ENCODE data around the gene TPBGL. TPM values are rescaled to one million over a fixed set of nuclear protein-coding genes. Genes with fewer than 3 reads are reported as not detected.

TPBGL gene
- total RNA-seq, 1 experiment from 2014 or later: 0.41 TPM

GRCh38 chr11:75223954-75224643 lies 16.5 kb upstream of the TPBGL start:
- POLR2A ChIA-PET (ENCODE audit: low non-redundant PET): interaction anchor here (0.6 kb wide), 1 partner anchor 142 kb away, joined by 4 read pairs; no protein-coding TSS in a partner anchor

GRCh38 chr11:75225794-75226193 lies 14.8 kb upstream of the TPBGL start:
- Histone ChIP-seq H3K36me3 (ENCODE audit: insufficient read depth, low read length, poor library complexity, severe bottlenecking) (no peaks in the 10 kb centered on the region), H3K4me1 (ENCODE audit: insufficient read depth, low read length, poor library complexity, severe bottlenecking) (no peaks in the 10 kb centered on the region), H3K27me3 (replicated peaks; ENCODE audit: insufficient read depth, low read depth, low read length, poor library complexity) (no peaks in the 10 kb centered on the region), H3K4me3 (ENCODE audit: low read depth, low read length, poor library complexity, severe bottlenecking) (no peak overlapping the region), H3K9me3 (ENCODE audit: low read depth, low read length, poor library complexity, severe bottlenecking) (no peaks in the 10 kb centered on the region), H3K27ac (ENCODE audit: low read depth, low read length, poor library complexity, severe bottlenecking) (no peak overlapping the region)
- ChIA-PET CTCF (no interaction called here), POLR2A (ENCODE audit: low non-redundant PET) (no interaction called here)
- intact Hi-C loops (cut with micrococcal nuclease; ENCODE audit: unreplicated experiment): no loop called here
- TF ChIP-seq EZH2 (IDR thresholded peaks at IDR 0.05; ENCODE audit: borderline replicate concordance, low read depth, low read length, poor library complexity, severe bottlenecking): no peak
- no peak for TF ChIP-seq CTCF (conservative IDR thresholded peaks at IDR 0.05; ENCODE audit: low read depth, low read length)
- no peak for DNase-seq (ENCODE audit: low spot score)
- no TSS peak for BruUV-seq (replicated peaks)

More at GRCh38 chr11:75223954-75224643, 16.5 kb upstream of the TPBGL start:
- no peaks in the 10 kb centered on the region for H3K9me3 ChIP-seq (ENCODE audit: low read depth, low read length, poor library complexity, severe bottlenecking)
- H3K36me3 ChIP-seq (ENCODE audit: insufficient read depth, low read length, poor library complexity, severe bottlenecking): no peaks in the 10 kb centered on the region
- intact Hi-C loops (cut with micrococcal nuclease; ENCODE audit: unreplicated experiment): no loop called here
- no peaks in the 10 kb centered on the region for H3K27me3 ChIP-seq (replicated peaks; ENCODE audit: insufficient read depth, low read depth, low read length, poor library complexity)
- BruUV-seq (replicated peaks): no TSS peak
- H3K4me1 ChIP-seq (ENCODE audit: insufficient read depth, low read length, poor library complexity, severe bottlenecking): no peaks in the 10 kb centered on the region
- TF ChIP-seq EZH2 (IDR thresholded peaks at IDR 0.05; ENCODE audit: borderline replicate concordance, low read depth, low read length, poor library complexity, severe bottlenecking) (no peak), CTCF (conservative IDR thresholded peaks at IDR 0.05; ENCODE audit: low read depth, low read length) (no peak)
- no peak overlapping the region for H3K4me3 ChIP-seq (ENCODE audit: low read depth, low read length, poor library complexity, severe bottlenecking)
- CTCF ChIA-PET: interaction anchor here (0.9 to 1.0 kb wide), 2 partner anchors 19 to 59 kb away, joined by 5 to 8 read pairs; no protein-coding TSS in a partner anchor
- no peak overlapping the region for H3K27ac ChIP-seq (ENCODE audit: low read depth, low read length, poor library complexity, severe bottlenecking)
- no peak for DNase-seq (ENCODE audit: low spot score)

- Histone ChIP-seq H3K36me3 (ENCODE audit: insufficient read depth, low read length, poor library complexity, severe bottlenecking) (no peaks in the 10 kb centered on the region), H3K4me1 (ENCODE audit: insufficient read depth, low read length, poor library complexity, severe bottlenecking) (no peaks in the 10 kb centered on the region), H3K9me3 (ENCODE audit: low read depth, low read length, poor library complexity, severe bottlenecking) (no peaks in the 10 kb centered on the region), H3K27ac (ENCODE audit: low read depth, low read length, poor library complexity, severe bottlenecking) (no peak overlapping the region), H3K27me3 (replicated peaks; ENCODE audit: insufficient read depth, low read depth, low read length, poor library complexity) (no peaks in the 10 kb centered on the region), H3K4me3 (ENCODE audit: low read depth, low read length, poor library complexity, severe bottlenecking) (no peak overlapping the region)
- no TSS peak for BruUV-seq (replicated peaks)
- ChIA-PET CTCF (no interaction called here), POLR2A (ENCODE audit: low non-redundant PET) (no interaction called here)
- no peak for DNase-seq (ENCODE audit: low spot score)
- intact Hi-C loops (cut with micrococcal nuclease; ENCODE audit: unreplicated experiment): no loop called here
- TF ChIP-seq EZH2 (IDR thresholded peaks at IDR 0.05; ENCODE audit: borderline replicate concordance, low read depth, low read length, poor library complexity, severe bottlenecking) (no peak), CTCF (conservative IDR thresholded peaks at IDR 0.05; ENCODE audit: low read depth, low read length) (no peak)
These were observed 11.1 kb upstream of the TPBGL start for GRCh38 chr11:75229466-75229865.
